PC-3 (cell line): ENCODE data around the gene OR7A10.

Source experiments
- EZH2phosphoT487 ChIP-seq: fragments of 300-600 bp; sonication (generic); IDR thresholded peaks from 2 replicates; pipeline ENCODE4 v1.6.1; 2018; ENCODE audit warnings: mild to moderate bottlenecking, antibody characterized with exemption, low read length, borderline replicate concordance
- TF ChIP-seq, protein P1 (sequence below): fragments of 300-600 bp; sonication (generic); conservative IDR thresholded peaks from 2 replicates; pipeline ENCODE4 v1.5.1; 2017; ENCODE audit warnings: antibody characterized with exemption, low read depth, mild to moderate bottlenecking, low read length

- TF ChIP-seq, protein P1, sequence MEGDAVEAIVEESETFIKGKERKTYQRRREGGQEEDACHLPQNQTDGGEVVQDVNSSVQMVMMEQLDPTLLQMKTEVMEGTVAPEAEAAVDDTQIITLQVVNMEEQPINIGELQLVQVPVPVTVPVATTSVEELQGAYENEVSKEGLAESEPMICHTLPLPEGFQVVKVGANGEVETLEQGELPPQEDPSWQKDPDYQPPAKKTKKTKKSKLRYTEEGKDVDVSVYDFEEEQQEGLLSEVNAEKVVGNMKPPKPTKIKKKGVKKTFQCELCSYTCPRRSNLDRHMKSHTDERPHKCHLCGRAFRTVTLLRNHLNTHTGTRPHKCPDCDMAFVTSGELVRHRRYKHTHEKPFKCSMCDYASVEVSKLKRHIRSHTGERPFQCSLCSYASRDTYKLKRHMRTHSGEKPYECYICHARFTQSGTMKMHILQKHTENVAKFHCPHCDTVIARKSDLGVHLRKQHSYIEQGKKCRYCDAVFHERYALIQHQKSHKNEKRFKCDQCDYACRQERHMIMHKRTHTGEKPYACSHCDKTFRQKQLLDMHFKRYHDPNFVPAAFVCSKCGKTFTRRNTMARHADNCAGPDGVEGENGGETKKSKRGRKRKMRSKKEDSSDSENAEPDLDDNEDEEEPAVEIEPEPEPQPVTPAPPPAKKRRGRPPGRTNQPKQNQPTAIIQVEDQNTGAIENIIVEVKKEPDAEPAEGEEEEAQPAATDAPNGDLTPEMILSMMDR = no peak
- TF ChIP-seq EZH2phosphoT487 = no peak
Measured at GRCh38 chr19:14868497-14868896, 19.8 kb upstream of the OR7A10 start.
